Measurements from ENCODE around the gene RASGRF2. TPM values are rescaled to one million over a fixed set of nuclear protein-coding genes. Genes with fewer than 3 reads are reported as not detected.
"Not testable (repeated sequence)": the region's sequence is repeated elsewhere in the genome, so short reads cannot be mapped to it uniquely, and the experiment has no call there.

RASGRF2 gene
- total and polyA plus RNA-seq, 11 donors: 3.6 to 16.6 (median 6.3) TPM

GRCh38 chr5:81017320-81017719, 57.2 kb downstream of the RASGRF2 start:
- no peak for DNase-seq
- 83 to 91% (median 90%) methylated on average over 2 of the region's 2 CpGs for WGBS, 4 donors
- H3K36me3 ChIP-seq: no peaks in the 10 kb centered on the region
- TF ChIP-seq POLR2A (IDR thresholded peaks at IDR 0.05): no peak
- TF ChIP-seq, protein P1, sequence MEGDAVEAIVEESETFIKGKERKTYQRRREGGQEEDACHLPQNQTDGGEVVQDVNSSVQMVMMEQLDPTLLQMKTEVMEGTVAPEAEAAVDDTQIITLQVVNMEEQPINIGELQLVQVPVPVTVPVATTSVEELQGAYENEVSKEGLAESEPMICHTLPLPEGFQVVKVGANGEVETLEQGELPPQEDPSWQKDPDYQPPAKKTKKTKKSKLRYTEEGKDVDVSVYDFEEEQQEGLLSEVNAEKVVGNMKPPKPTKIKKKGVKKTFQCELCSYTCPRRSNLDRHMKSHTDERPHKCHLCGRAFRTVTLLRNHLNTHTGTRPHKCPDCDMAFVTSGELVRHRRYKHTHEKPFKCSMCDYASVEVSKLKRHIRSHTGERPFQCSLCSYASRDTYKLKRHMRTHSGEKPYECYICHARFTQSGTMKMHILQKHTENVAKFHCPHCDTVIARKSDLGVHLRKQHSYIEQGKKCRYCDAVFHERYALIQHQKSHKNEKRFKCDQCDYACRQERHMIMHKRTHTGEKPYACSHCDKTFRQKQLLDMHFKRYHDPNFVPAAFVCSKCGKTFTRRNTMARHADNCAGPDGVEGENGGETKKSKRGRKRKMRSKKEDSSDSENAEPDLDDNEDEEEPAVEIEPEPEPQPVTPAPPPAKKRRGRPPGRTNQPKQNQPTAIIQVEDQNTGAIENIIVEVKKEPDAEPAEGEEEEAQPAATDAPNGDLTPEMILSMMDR (IDR thresholded peaks at IDR 0.05): no peak
- intact Hi-C loops (cut with DNase I): no loop called here
- H3K27ac ChIP-seq: no peak overlapping the region
- no peak overlapping the region for H3K4me3 ChIP-seq
- H3K4me1 ChIP-seq: peaks cover 0 to 19% (median 0%) of the 10 kb centered on the region in 12 donors
- peaks cover 0 to 6% (median 0%) of the 10 kb centered on the region in 12 donors for H3K9me3 ChIP-seq
- H3K27me3 ChIP-seq: no peaks in the 10 kb centered on the region
- no peak for ATAC-seq

GRCh38 chr5:81018608-81019007, 58.4 kb downstream of the RASGRF2 start:
- peaks cover 0 to 19% (median 0%) of the 10 kb centered on the region in 12 donors for H3K4me1 ChIP-seq
- intact Hi-C loops (cut with DNase I); H3K36me3 ChIP-seq; DNase-seq; ATAC-seq; H3K4me3 ChIP-seq; H3K27me3 ChIP-seq; H3K9me3 ChIP-seq; H3K27ac ChIP-seq: not testable (repeated sequence)
- WGBS, 4 donors: 93 to 97% (median 95%) methylated on average over 6 of the region's 6 CpGs

GRCh38 chr5:81019748-81020147, 59.6 kb downstream of the RASGRF2 start:
- Histone ChIP-seq H3K9me3 (no peaks in the 10 kb centered on the region), H3K27me3 (peaks cover 0 to 8% (median 0%) of the 10 kb centered on the region in 9 donors), H3K36me3 (no peaks in the 10 kb centered on the region), H3K4me1 (peaks cover 0 to 19% (median 0%) of the 10 kb centered on the region in 12 donors), H3K4me3 (no peak overlapping the region), H3K27ac (no peak overlapping the region)
- no peak for ATAC-seq
- intact Hi-C loops (cut with DNase I): loop anchor here in 1 of 10 donors (10.0 kb wide), 1 partner anchor 55 kb away; the partner anchor contains the start of gene RASGRF2
- DNase-seq: no peak
- WGBS, 4 donors: 45 to 58% (median 51%) methylated on average over 1 of the region's 1 CpG
- no peak for TF ChIP-seq POLR2A (IDR thresholded peaks at IDR 0.05)
- TF ChIP-seq, protein P1 (IDR thresholded peaks at IDR 0.05): no peak

GRCh38 chr5:81020478-81021167, 60.5 kb downstream of the RASGRF2 start:
- intact Hi-C loops (cut with DNase I): loop anchor here in 1 of 10 donors (10.0 kb wide), 1 partner anchor 56 kb away; the partner anchor contains the start of gene RASGRF2
- WGBS, 4 donors: 65 to 78% (median 77%) methylated on average over 6 of the region's 6 CpGs

More at GRCh38 chr5:81020478-81021167, 60.5 kb downstream of the RASGRF2 start:
- H3K4me3 ChIP-seq: no peak overlapping the region
- no peaks in the 10 kb centered on the region for H3K36me3 ChIP-seq
- H3K27ac ChIP-seq: no peak overlapping the region
- TF ChIP-seq POLR2A (IDR thresholded peaks at IDR 0.05): no peak
- TF ChIP-seq, protein P1 (IDR thresholded peaks at IDR 0.05): no peak
- H3K9me3 ChIP-seq: no peaks in the 10 kb centered on the region
- DNase-seq (no peak), ATAC-seq (no peak)
- H3K27me3 ChIP-seq: peaks cover 0 to 10% (median 0%) of the 10 kb centered on the region in 9 donors
- H3K4me1 ChIP-seq: peaks cover 0 to 19% (median 0%) of the 10 kb centered on the region in 12 donors
